ENCODE measurements around the gene SDHD. TPM values are rescaled to one million over a fixed set of nuclear protein-coding genes. Genes with fewer than 3 reads are reported as not detected.
A peak's percentile ranks its signal among the peaks of the same experiment; 100 is the strongest.

SDHD gene
- 10 to 100 TPM; 57.6 to 64.8 TPM for total RNA-seq
- 68.0 TPM for polyA plus RNA-seq (2013, experiment 1 of 2)
- 66.8 TPM for polyA plus RNA-seq (2013, experiment 2 of 2)
- long read RNA-seq, experiment 1, transcript SDHD-206 (4 exons, 754 nt), result major isoform, 6 of 50 reads
- long read RNA-seq, experiment 1, partial matches to known transcripts, result 13 of 50 reads
- long read RNA-seq, experiment 1, other reads (novel, unspliced or antisense), result 31 of 50 reads
- long read RNA-seq, experiment 2, transcript SDHD-201 (4 exons, 1,439 nt), result major isoform, 163 of 168 reads
- long read RNA-seq, experiment 2, partial matches to known transcripts, result 2 of 168 reads
- long read RNA-seq, experiment 2, other reads (novel, unspliced or antisense), result 3 of 168 reads
- long read RNA-seq, experiment 3, transcript SDHD-201 (4 exons, 1,439 nt), result major isoform, 312 of 320 reads
- long read RNA-seq, experiment 3, partial matches to known transcripts, result 3 of 320 reads
- long read RNA-seq, experiment 3, other reads (novel, unspliced or antisense), result 4 of 320 reads
- long read RNA-seq, experiment 4, transcript SDHD-201 (4 exons, 1,439 nt), result major isoform, 537 of 542 reads
- long read RNA-seq, experiment 4, partial matches to known transcripts, result 0 of 542 reads
- long read RNA-seq, experiment 4, other reads (novel, unspliced or antisense), result 4 of 542 reads

DNA sequence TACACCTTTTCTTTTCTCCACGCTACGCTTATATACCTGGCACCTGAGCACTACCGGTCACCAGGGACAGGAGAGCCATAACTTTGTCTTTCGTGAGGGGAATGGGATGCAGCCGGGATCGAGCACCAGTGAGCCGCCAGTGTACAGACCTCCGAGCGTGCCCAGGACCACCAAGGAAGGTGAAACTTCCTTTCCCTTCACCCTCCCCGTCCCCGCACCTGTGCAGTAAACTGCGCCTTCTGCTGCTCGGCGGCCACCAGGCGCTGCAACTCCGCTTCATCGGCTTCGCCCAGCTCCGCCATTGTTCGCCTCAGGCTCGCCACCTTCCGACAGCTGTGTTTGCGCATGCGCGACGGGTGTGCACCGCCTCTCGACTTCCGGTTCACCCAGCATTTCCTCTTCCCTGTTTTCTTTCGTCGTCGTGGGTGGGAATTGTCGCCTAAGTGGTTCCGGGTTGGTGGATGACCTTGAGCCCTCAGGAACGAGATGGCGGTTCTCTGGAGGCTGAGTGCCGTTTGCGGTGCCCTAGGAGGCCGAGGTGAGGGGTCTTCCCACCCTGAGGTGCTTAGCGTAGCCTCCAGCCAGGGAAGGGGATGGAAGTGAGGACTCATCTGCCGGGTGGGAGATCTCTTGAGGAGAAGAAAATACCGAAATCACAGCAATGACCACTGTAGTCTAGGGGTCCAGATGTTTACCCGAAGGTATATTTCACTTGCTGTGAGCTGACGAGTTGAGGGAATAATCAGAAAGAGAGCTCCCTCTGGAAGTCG, at the start of gene SDHD, which contains the start of gene TIMM8B:
SDHD (plus strand) TSS at position 452 of the 770 bp plus-strand sequence; CDS start at position 487, 35 bp downstream.
TIMM8B (minus strand) TSS at position 335 of the 770 bp plus-strand sequence; CDS start at position 302, 33 bp downstream.
- H3K9me3 Mint-ChIP-seq, result no peaks in the 10 kb centered on the region
- peaks cover 73% of the 10 kb centered on the region for H3K36me3 ChIP-seq (ENCODE audit: control insufficient read depth, insufficient read depth, low read length)
- H3K4me1 Mint-ChIP-seq, result peaks cover 20% of the 10 kb centered on the region
- no peaks in the 10 kb centered on the region for H3K27me3 ChIP-seq (ENCODE audit: control insufficient read depth, insufficient read depth, low read length, poor library complexity, severe bottlenecking)
- H3K4me1 ChIP-seq (ENCODE audit: control insufficient read depth, insufficient read depth, low read length), result no peaks in the 10 kb centered on the region
- peak; percentile 98 for DNase-seq
- no peaks in the 10 kb centered on the region for H3K27me3 Mint-ChIP-seq (ENCODE audit: insufficient read depth)
- H3K4me3 Mint-ChIP-seq, result peak within 1 kb of the TSS; percentile 99
- TF ChIP-seq, protein P1, sequence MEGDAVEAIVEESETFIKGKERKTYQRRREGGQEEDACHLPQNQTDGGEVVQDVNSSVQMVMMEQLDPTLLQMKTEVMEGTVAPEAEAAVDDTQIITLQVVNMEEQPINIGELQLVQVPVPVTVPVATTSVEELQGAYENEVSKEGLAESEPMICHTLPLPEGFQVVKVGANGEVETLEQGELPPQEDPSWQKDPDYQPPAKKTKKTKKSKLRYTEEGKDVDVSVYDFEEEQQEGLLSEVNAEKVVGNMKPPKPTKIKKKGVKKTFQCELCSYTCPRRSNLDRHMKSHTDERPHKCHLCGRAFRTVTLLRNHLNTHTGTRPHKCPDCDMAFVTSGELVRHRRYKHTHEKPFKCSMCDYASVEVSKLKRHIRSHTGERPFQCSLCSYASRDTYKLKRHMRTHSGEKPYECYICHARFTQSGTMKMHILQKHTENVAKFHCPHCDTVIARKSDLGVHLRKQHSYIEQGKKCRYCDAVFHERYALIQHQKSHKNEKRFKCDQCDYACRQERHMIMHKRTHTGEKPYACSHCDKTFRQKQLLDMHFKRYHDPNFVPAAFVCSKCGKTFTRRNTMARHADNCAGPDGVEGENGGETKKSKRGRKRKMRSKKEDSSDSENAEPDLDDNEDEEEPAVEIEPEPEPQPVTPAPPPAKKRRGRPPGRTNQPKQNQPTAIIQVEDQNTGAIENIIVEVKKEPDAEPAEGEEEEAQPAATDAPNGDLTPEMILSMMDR (conservative IDR thresholded peaks at IDR 0.05), result peak; percentile 55
- no peaks in the 10 kb centered on the region for H3K9me3 ChIP-seq (ENCODE audit: control insufficient read depth, low read length)
- peaks cover 69% of the 10 kb centered on the region for H3K36me3 Mint-ChIP-seq (ENCODE audit: low read depth)
- WGBS, 2 experiments (ENCODE audit: insufficient coverage in 1 of 2, insufficient read length in 1 of 2), result 0% methylated on average over 32 to 45 of the region's 45 CpGs
- peak within 1 kb of the TSS; percentile 97 for H3K27ac Mint-ChIP-seq
- H3K27ac ChIP-seq (ENCODE audit: low read depth, low read length), result no peak within 1 kb of the TSS
- peak within 1 kb of the TSS; percentile 79 for H3K9ac ChIP-seq (ENCODE audit: extremely low read depth, low read length, poor library complexity, severe bottlenecking)
- H3K4me3 ChIP-seq (ENCODE audit: low read length), result peak within 1 kb of the TSS; percentile 97

DNA sequence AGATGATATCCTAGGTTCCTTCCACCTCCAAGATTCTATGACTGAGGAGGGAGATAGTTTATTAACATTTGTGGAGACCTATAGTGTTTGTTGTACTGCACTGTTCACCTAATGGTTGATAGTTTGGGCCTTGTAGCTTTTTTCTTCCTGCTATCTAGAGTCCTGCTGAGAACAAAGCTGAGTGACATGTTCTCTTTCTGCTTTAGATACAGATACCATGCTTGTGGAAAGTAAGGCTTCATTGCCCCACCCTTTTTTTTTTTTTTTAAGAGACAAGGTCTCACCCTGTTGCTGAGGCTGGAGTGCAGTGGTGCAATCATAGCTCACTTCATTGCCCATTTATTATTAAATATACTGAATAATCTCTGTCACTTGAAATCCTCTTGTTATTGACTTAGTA, 49.1 kb upstream of the SDHD start:
- no peak overlapping the region for H3K4me3 ChIP-seq (ENCODE audit: low read length)
- H3K4me1 Mint-ChIP-seq, result no peaks in the 10 kb centered on the region
- TF ChIP-seq, protein P1 (conservative IDR thresholded peaks at IDR 0.05), result no peak
- H3K27ac Mint-ChIP-seq, result no peak overlapping the region
- H3K4me1 ChIP-seq (ENCODE audit: control insufficient read depth, insufficient read depth, low read length), result no peaks in the 10 kb centered on the region
- H3K36me3 ChIP-seq (ENCODE audit: control insufficient read depth, insufficient read depth, low read length), result peaks cover 72% of the 10 kb centered on the region
- peaks cover 62% of the 10 kb centered on the region for H3K36me3 Mint-ChIP-seq (ENCODE audit: low read depth)
- no peaks in the 10 kb centered on the region for H3K9me3 Mint-ChIP-seq
- no peak overlapping the region for H3K27ac ChIP-seq (ENCODE audit: low read depth, low read length)
- no peaks in the 10 kb centered on the region for H3K9me3 ChIP-seq (ENCODE audit: control insufficient read depth, low read length)
- DNase-seq, result no peak
- H3K27me3 ChIP-seq (ENCODE audit: control insufficient read depth, insufficient read depth, low read length, poor library complexity, severe bottlenecking), result no peaks in the 10 kb centered on the region
- H3K9ac ChIP-seq (ENCODE audit: extremely low read depth, low read length, poor library complexity, severe bottlenecking), result no peak overlapping the region
- H3K27me3 Mint-ChIP-seq (ENCODE audit: insufficient read depth), result no peaks in the 10 kb centered on the region
- H3K4me3 Mint-ChIP-seq, result no peak overlapping the region

- Histone ChIP-seq H3K27ac (ENCODE audit: low read depth, low read length) (no peak overlapping the region), H3K4me3 (ENCODE audit: low read length) (no peak overlapping the region), H3K9me3 (ENCODE audit: control insufficient read depth, low read length) (no peaks in the 10 kb centered on the region), H3K4me1 (ENCODE audit: control insufficient read depth, insufficient read depth, low read length) (no peaks in the 10 kb centered on the region), H3K27me3 (ENCODE audit: control insufficient read depth, insufficient read depth, low read length, poor library complexity, severe bottlenecking) (no peaks in the 10 kb centered on the region), H3K9ac (ENCODE audit: extremely low read depth, low read length, poor library complexity, severe bottlenecking) (no peak overlapping the region), H3K36me3 (ENCODE audit: control insufficient read depth, insufficient read depth, low read length) (peaks cover 88% of the 10 kb centered on the region)
- 88 to 100% methylated on average over 2 to 6 of the region's 6 CpGs for whole genome bisulfite sequencing, 2 experiments (ENCODE audit: insufficient coverage in 1 of 2, insufficient read length in 1 of 2)
- TF ChIP-seq, protein P1 (conservative IDR thresholded peaks at IDR 0.05), result no peak
- Mint-ChIP-seq H3K27ac (no peak overlapping the region), H3K9me3 (peaks cover 7% of the 10 kb centered on the region), H3K4me1 (no peaks in the 10 kb centered on the region), H3K4me3 (no peak overlapping the region), H3K27me3 (ENCODE audit: insufficient read depth) (no peaks in the 10 kb centered on the region), H3K36me3 (ENCODE audit: low read depth) (peaks cover 79% of the 10 kb centered on the region)
- DNase-seq, result no peak
Observed at GRCh38 chr11:112042161-112042960, 44.3 kb upstream of the SDHD start.

Data from endodermal cell (in vitro differentiated cells).